Duodenal mucosa (tissue), 2 donors: ENCODE results near the gene ACKR4.

Experiments used
- H3K27ac ChIP-seq: one replicate; pipeline ENCODE4 v1.7.0; 2013; ENCODE audit warnings: low read depth, low read length
- H3K27me3 ChIP-seq, 2 donors: one replicate each; pipeline ENCODE4 v1.7.0; 2013; ENCODE audit warnings: low read length in 2 of 2, control low read depth in 1 of 2; ENCODE audit not compliant: insufficient read depth in 2 of 2, control insufficient read depth in 1 of 2
- H3K36me3 ChIP-seq, 2 donors: one replicate each; pipeline ENCODE4 v1.7.0; 2013; ENCODE audit warnings: low read length in 2 of 2, control low read depth in 1 of 2; ENCODE audit not compliant: insufficient read depth in 2 of 2, control insufficient read depth in 1 of 2
- H3K4me1 ChIP-seq, 2 donors: one replicate each; pipeline ENCODE4 v1.7.0; 2013; ENCODE audit warnings: low read length in 2 of 2, control low read depth in 1 of 2; ENCODE audit not compliant: insufficient read depth in 2 of 2, control insufficient read depth in 1 of 2
- H3K4me3 ChIP-seq, 2 donors: one replicate each; pipeline ENCODE4 v1.7.0; 2013; ENCODE audit warnings: low read length in 2 of 2, low read depth in 1 of 2
- H3K9ac ChIP-seq, 2 donors: one replicate each; pipeline ENCODE4 v1.7.0; 2013; ENCODE audit warnings: low read length in 2 of 2, low read depth in 1 of 2
- H3K9me3 ChIP-seq, 2 donors: one replicate each; pipeline ENCODE4 v1.7.0; 2013; ENCODE audit warnings: low read length in 2 of 2, control low read depth in 1 of 2; ENCODE audit not compliant: control insufficient read depth in 1 of 2

The ACKR4 gene

GRCh38 chr3:132561003-132561402 lies 36.1 kb upstream of the ACKR4 start:
- Histone ChIP-seq H3K4me3 (no peak overlapping the region), H3K4me1 (no peaks in the 10 kb centered on the region), H3K9me3 (no peaks in the 10 kb centered on the region), H3K9ac (no peak overlapping the region), H3K27me3 (no peaks in the 10 kb centered on the region), H3K27ac (no peak overlapping the region), H3K36me3 (peaks cover 0 to 19% of the 10 kb centered on the region in 2 donors)

GRCh38 chr3:132563420-132564069 lies 33.5 kb upstream of the ACKR4 start:
- Histone ChIP-seq H3K4me3 (no peak overlapping the region), H3K9ac (no peak overlapping the region), H3K27me3 (no peaks in the 10 kb centered on the region), H3K4me1 (no peaks in the 10 kb centered on the region), H3K27ac (no peak overlapping the region), H3K9me3 (no peaks in the 10 kb centered on the region), H3K36me3 (peaks cover 0 to 15% of the 10 kb centered on the region in 2 donors)

GRCh38 chr3:132564070-132564465 lies 33.0 kb upstream of the ACKR4 start:
- H3K36me3 ChIP-seq, result peaks cover 0 to 9% of the 10 kb centered on the region in 2 donors
- no peaks in the 10 kb centered on the region for H3K4me1 ChIP-seq
- no peak overlapping the region for H3K9ac ChIP-seq
- no peak overlapping the region for H3K27ac ChIP-seq
- H3K27me3 ChIP-seq, result no peaks in the 10 kb centered on the region
- no peak overlapping the region for H3K4me3 ChIP-seq
- H3K9me3 ChIP-seq, result no peaks in the 10 kb centered on the region

- no peak overlapping the region for H3K4me3 ChIP-seq
- no peak overlapping the region for H3K9ac ChIP-seq
- H3K27me3 ChIP-seq, result no peaks in the 10 kb centered on the region
- no peaks in the 10 kb centered on the region for H3K4me1 ChIP-seq
- peaks cover 0 to 7% of the 10 kb centered on the region in 2 donors for H3K36me3 ChIP-seq
- H3K27ac ChIP-seq, result no peak overlapping the region
- H3K9me3 ChIP-seq, result no peaks in the 10 kb centered on the region
Observed at GRCh38 chr3:132568422-132568821, 28.6 kb upstream of the ACKR4 start.

GRCh38 chr3:132569153-132569552 lies 27.9 kb upstream of the ACKR4 start:
- no peaks in the 10 kb centered on the region for H3K9me3 ChIP-seq
- no peak overlapping the region for H3K27ac ChIP-seq

GRCh38 chr3:132569580-132569979 lies 27.5 kb upstream of the ACKR4 start:
- H3K9me3 ChIP-seq, result no peaks in the 10 kb centered on the region
- peaks cover 0 to 14% of the 10 kb centered on the region in 2 donors for H3K36me3 ChIP-seq
- no peak overlapping the region for H3K4me3 ChIP-seq
- no peaks in the 10 kb centered on the region for H3K4me1 ChIP-seq
- H3K9ac ChIP-seq, result no peak overlapping the region
- H3K27ac ChIP-seq, result no peak overlapping the region
- H3K27me3 ChIP-seq, result no peaks in the 10 kb centered on the region

More at GRCh38 chr3:132569153-132569552, 27.9 kb upstream of the ACKR4 start:
- peaks cover 0 to 11% of the 10 kb centered on the region in 2 donors for H3K36me3 ChIP-seq
- H3K4me1 ChIP-seq, result no peaks in the 10 kb centered on the region
- H3K9ac ChIP-seq, result no peak overlapping the region
- no peaks in the 10 kb centered on the region for H3K27me3 ChIP-seq
- no peak overlapping the region for H3K4me3 ChIP-seq

GRCh38 chr3:132570016-132570415 lies 27.1 kb upstream of the ACKR4 start:
- H3K9me3 ChIP-seq, result no peaks in the 10 kb centered on the region
- H3K27me3 ChIP-seq, result no peaks in the 10 kb centered on the region
- H3K9ac ChIP-seq, result no peak overlapping the region
- H3K4me3 ChIP-seq, result no peak overlapping the region
- no peak overlapping the region for H3K27ac ChIP-seq
- H3K36me3 ChIP-seq, result peaks cover 0 to 14% of the 10 kb centered on the region in 2 donors
- H3K4me1 ChIP-seq, result no peaks in the 10 kb centered on the region

- H3K9me3 ChIP-seq, result no peaks in the 10 kb centered on the region
- peaks cover 5 to 30% of the 10 kb centered on the region in 2 donors for H3K36me3 ChIP-seq
- no peak overlapping the region for H3K4me3 ChIP-seq
- H3K4me1 ChIP-seq, result no peaks in the 10 kb centered on the region
- no peak overlapping the region for H3K27ac ChIP-seq
- no peak overlapping the region for H3K9ac ChIP-seq
- H3K27me3 ChIP-seq, result no peaks in the 10 kb centered on the region
Observed at GRCh38 chr3:132573797-132574211, 23.3 kb upstream of the ACKR4 start.

- H3K9ac ChIP-seq, result no peak overlapping the region
- no peaks in the 10 kb centered on the region for H3K36me3 ChIP-seq
- H3K4me1 ChIP-seq, result no peaks in the 10 kb centered on the region
- H3K4me3 ChIP-seq, result no peak overlapping the region
- no peaks in the 10 kb centered on the region for H3K9me3 ChIP-seq
- no peaks in the 10 kb centered on the region for H3K27me3 ChIP-seq
- H3K27ac ChIP-seq, result no peak overlapping the region
Observed at GRCh38 chr3:132587401-132587800, 9.7 kb upstream of the ACKR4 start.

GRCh38 chr3:132592216-132592615 lies 4.9 kb upstream of the ACKR4 start:
- Histone ChIP-seq H3K27me3 (no peaks in the 10 kb centered on the region), H3K4me3 (no peak overlapping the region), H3K36me3 (no peaks in the 10 kb centered on the region), H3K27ac (no peak overlapping the region), H3K9ac (no peak overlapping the region), H3K4me1 (no peaks in the 10 kb centered on the region), H3K9me3 (no peaks in the 10 kb centered on the region)
